PC-3 (cell line): ENCODE results near the gene LRBA. TPM values are rescaled to one million over a fixed set of nuclear protein-coding genes. Genes with fewer than 3 reads are reported as not detected.

Source experiments
- ATAC-seq: fragments of 200-7000 bp; cut with Tn5 transposase; 2 replicates; pipeline ENCODE4 v1.9.1; 2020; ENCODE audit warnings: mild to moderate bottlenecking, moderate library complexity
- BruUV-seq: library from RNA; stranded (reverse); fragments of 400-500 nt; replicated peaks from 2 replicates; lab custom pipeline; 2021; lab: Mats Ljungman, UMichigan
- CTCF ChIA-PET: fragments of 300-600 bp; sonication (Branson Sonifier 250); formaldehyde crosslinking; loops from one replicate; lab custom pipeline; 2022; ENCODE audit warnings: antibody characterized with exemption; lab: Charles Lee
- POLR2A ChIA-PET: fragments of 300-600 bp; sonication (Branson Sonifier 250); formaldehyde crosslinking; loops from one replicate; lab custom pipeline; 2022; ENCODE audit warnings: antibody characterized with exemption; ENCODE audit not compliant: unreplicated experiment; lab: Charles Lee
- DNase-seq: peaks from one replicate; pipeline ENCODE4 v3.0.0-alpha.2; 2015
- H2AFZ ChIP-seq: fragments of 300-600 bp; sonication (generic); 2 replicates; pipeline ENCODE4 v1.6.0; 2016; ENCODE audit warnings: antibody characterized with exemption, low read length
- H3F3A ChIP-seq: fragments of 300-600 bp; sonication (generic); one replicate; pipeline ENCODE4 v1.6.0; 2017; ENCODE audit warnings: antibody characterized with exemption, low read length, control low read depth, mild to moderate bottlenecking; ENCODE audit not compliant: unreplicated experiment
- H3K27ac ChIP-seq: fragments of 300-600 bp; sonication (generic); 2 replicates; pipeline ENCODE4 v1.5.1; 2016; ENCODE audit warnings: mild to moderate bottlenecking, low read length
- H3K27me3 ChIP-seq: fragments of 300-600 bp; sonication (generic); 2 replicates; pipeline ENCODE4 v1.6.1; 2016; ENCODE audit warnings: low read length, mixed read lengths
- H3K36me3 ChIP-seq: fragments of 300-600 bp; sonication (generic); 2 replicates; pipeline ENCODE4 v1.6.1; 2016; ENCODE audit warnings: low read depth, mixed run types, low read length, mixed read lengths
- H3K4me1 ChIP-seq: fragments of 300-600 bp; sonication (generic); 2 replicates; pipeline ENCODE4 v1.5.1; 2016; ENCODE audit warnings: low read length; ENCODE audit not compliant: insufficient read depth
- H3K4me2 ChIP-seq: fragments of 300-600 bp; sonication (generic); 2 replicates; pipeline ENCODE4 v1.6.0; 2016; ENCODE audit warnings: low read length
- H3K4me3 ChIP-seq: fragments of 300-600 bp; sonication (generic); 2 replicates; pipeline ENCODE4 v1.5.1; 2016; ENCODE audit warnings: mild to moderate bottlenecking, low read length, mixed read lengths
- H3K79me2 ChIP-seq: fragments of 300-600 bp; sonication (generic); 2 replicates; pipeline ENCODE4 v1.6.1; 2017; ENCODE audit warnings: low read length, mixed read lengths
- H3K9ac ChIP-seq: fragments of 300-600 bp; sonication (generic); 2 replicates; pipeline ENCODE4 v1.6.0; 2016; ENCODE audit warnings: mild to moderate bottlenecking, low read length
- H3K9me2 ChIP-seq: fragments of 300-600 bp; sonication (generic); replicated peaks from 2 replicates; pipeline ENCODE4 v1.6.1; 2016; ENCODE audit warnings: mixed run types, low read length, mixed read lengths
- H3K9me3 ChIP-seq: fragments of 300-600 bp; sonication (generic); 2 replicates; pipeline ENCODE4 v1.6.1; 2016; ENCODE audit warnings: low read length, mixed read lengths
- H4K20me1 ChIP-seq: fragments of 300-600 bp; sonication (generic); 2 replicates; pipeline ENCODE4 v1.6.1; 2016; ENCODE audit warnings: low read length, mixed read lengths
- CTCF ChIP-seq: fragments of 300-600 bp; sonication (generic); conservative IDR thresholded peaks from 2 replicates; pipeline ENCODE4 v1.5.1; 2017; ENCODE audit warnings: antibody characterized with exemption, low read depth, mild to moderate bottlenecking, low read length
- EZH2 ChIP-seq: fragments of 300-600 bp; sonication (generic); IDR thresholded peaks from one replicate; pipeline ENCODE4 v1.6.1; 2017; ENCODE audit warnings: antibody characterized with exemption, mild to moderate bottlenecking, low read length; ENCODE audit not compliant: unreplicated experiment
- EZH2phosphoT487 ChIP-seq: fragments of 300-600 bp; sonication (generic); IDR thresholded peaks from 2 replicates; pipeline ENCODE4 v1.6.1; 2018; ENCODE audit warnings: mild to moderate bottlenecking, antibody characterized with exemption, low read length, borderline replicate concordance
- intact Hi-C: fragments of 100-400 bp; cut with micrococcal nuclease; formaldehyde crosslinking; loops from 2 replicates; pipeline ENCODE4 v1.9.0; 2023
- total RNA-seq: library from RNA; depleted of rRNA; stranded (reverse); fragments of >200 nt; gene quantifications from 2 replicates; pipeline ENCODE4 v1.2.3, GENCODE V29; 2014

The LRBA gene
- total RNA-seq, 1 experiment from 2014 or later = 40.8 TPM

GRCh38 chr4:150242820-150243458 lies 772.1 kb downstream of the LRBA start:
- Histone ChIP-seq H3K79me2 (no peaks in the 10 kb centered on the region), H3K4me2 (no peak overlapping the region), H3K4me3 (no peak overlapping the region), H3K9me3 (no peaks in the 10 kb centered on the region), H3K36me3 (no peaks in the 10 kb centered on the region), H3K9me2 (no peaks in the 10 kb centered on the region), H3K27me3 (no peaks in the 10 kb centered on the region), H3K4me1 (peaks cover 13% of the 10 kb centered on the region), H3K27ac (no peak overlapping the region), H4K20me1 (no peaks in the 10 kb centered on the region), H3K9ac (no peak overlapping the region), H2AFZ (no peak overlapping the region), H3F3A (peaks cover 2% of the 10 kb centered on the region)
- no peak; the same call in 1 of the 2 replicates for ATAC-seq
- POLR2A ChIA-PET = no interaction called here
- DNase-seq = peak; percentile 55
- CTCF ChIA-PET = interaction anchor here (0.5 to 1.1 kb wide), 5 partner anchors 26 to 503 kb away, joined by 3 to 8 read pairs (median 3); no protein-coding TSS in a partner anchor
- intact Hi-C loops = no loop called here
- peak; percentile 83 for TF ChIP-seq CTCF
- no peak for TF ChIP-seq EZH2phosphoT487
- no TSS peak for BruUV-seq

- ChIA-PET CTCF (no interaction called here), POLR2A (no interaction called here)
- ATAC-seq (no peak), DNase-seq (no peak)
- Histone ChIP-seq H3K27ac (no peak overlapping the region), H3K9me2 (no peaks in the 10 kb centered on the region), H4K20me1 (no peaks in the 10 kb centered on the region), H3K79me2 (no peaks in the 10 kb centered on the region), H3K9me3 (no peaks in the 10 kb centered on the region), H3K27me3 (no peaks in the 10 kb centered on the region), H3K36me3 (no peaks in the 10 kb centered on the region), H3K9ac (no peak overlapping the region), H3F3A (peaks cover 2% of the 10 kb centered on the region), H3K4me1 (peaks cover 32% of the 10 kb centered on the region), H2AFZ (no peak overlapping the region), H3K4me3 (no peak overlapping the region), H3K4me2 (no peak overlapping the region)
- no TSS peak for BruUV-seq
- intact Hi-C loops = no loop called here
- TF ChIP-seq CTCF = no peak
- no peak for TF ChIP-seq EZH2
- TF ChIP-seq EZH2phosphoT487 = no peak
These were observed 775.1 kb downstream of the LRBA start for GRCh38 chr4:150240011-150240410.

GRCh38 chr4:150238591-150238990 lies 776.5 kb downstream of the LRBA start:
- H3K4me3 ChIP-seq = no peak overlapping the region
- no peaks in the 10 kb centered on the region for H3F3A ChIP-seq
- TF ChIP-seq EZH2 = no peak
- no peak for TF ChIP-seq EZH2phosphoT487
- TF ChIP-seq CTCF = no peak
- no peak overlapping the region for H2AFZ ChIP-seq
- intact Hi-C loops = no loop called here
- no peaks in the 10 kb centered on the region for H3K36me3 ChIP-seq
- no peaks in the 10 kb centered on the region for H4K20me1 ChIP-seq
- POLR2A ChIA-PET = no interaction called here
- CTCF ChIA-PET = no interaction called here
- H3K79me2 ChIP-seq = no peaks in the 10 kb centered on the region
- BruUV-seq = no TSS peak
- H3K9me2 ChIP-seq = no peaks in the 10 kb centered on the region
- no peak for ATAC-seq
- no peak for DNase-seq
- no peak overlapping the region for H3K4me2 ChIP-seq
- no peak overlapping the region for H3K27ac ChIP-seq
- H3K27me3 ChIP-seq = no peaks in the 10 kb centered on the region
- H3K9me3 ChIP-seq = no peaks in the 10 kb centered on the region
- peaks cover 24% of the 10 kb centered on the region for H3K4me1 ChIP-seq
- H3K9ac ChIP-seq = no peak overlapping the region
